PFSK-1 (cell line): ENCODE measurements around the gene KLHDC7B. TPM values are rescaled to one million over a fixed set of nuclear protein-coding genes. Genes with fewer than 3 reads are reported as not detected.

Experiments used
- FOXP2 ChIP-seq: optimal IDR thresholded peaks from 2 replicates; pipeline ENCODE3; 2011; ENCODE audit warnings: borderline replicate concordance, control low read depth, inconsistent platforms; ENCODE audit not compliant: insufficient read depth; ENCODE audit errors: extremely low read length, extremely low read depth
- POLR2AphosphoS5 ChIP-seq: IDR thresholded peaks from 2 replicates; pipeline ENCODE4 v1.6.1; 2012; ENCODE audit warnings: low read depth, mild to moderate bottlenecking, control low read depth, low read length, moderate library complexity
- SIN3A ChIP-seq: IDR thresholded peaks from 2 replicates; pipeline ENCODE4 v1.6.1; 2012; ENCODE audit warnings: mild to moderate bottlenecking, low read length, moderate library complexity, borderline replicate concordance; ENCODE audit not compliant: insufficient read depth
- TAF1 ChIP-seq: IDR thresholded peaks from 2 replicates; pipeline ENCODE4 v1.6.1; 2012; ENCODE audit warnings: low read length, control low read depth, borderline replicate concordance; ENCODE audit not compliant: insufficient read depth
- polyA plus RNA-seq: library from polyadenylated mRNA; unstranded; fragments of >200 nt; gene quantifications from one replicate; pipeline ENCODE4 v1.2.1, GENCODE V29; 2012; ENCODE audit warnings: low read depth, missing spikeins; ENCODE audit not compliant: insufficient read length
- TF ChIP-seq, protein P1 (sequence below), 2 experiments: IDR thresholded peaks; 2 replicates each; pipeline versions ENCODE4 v1.6.1 to v1.8.0; 2011 to 2012; ENCODE audit warnings: low read depth in 2 of 2, low read length in 2 of 2, control low read depth in 1 of 2, inconsistent platforms in 1 of 2, mild to moderate bottlenecking in 1 of 2, moderate library complexity in 1 of 2; ENCODE audit not compliant: insufficient read depth in 1 of 2

KLHDC7B gene
- 17.9 TPM for polyA plus RNA-seq

DNA sequence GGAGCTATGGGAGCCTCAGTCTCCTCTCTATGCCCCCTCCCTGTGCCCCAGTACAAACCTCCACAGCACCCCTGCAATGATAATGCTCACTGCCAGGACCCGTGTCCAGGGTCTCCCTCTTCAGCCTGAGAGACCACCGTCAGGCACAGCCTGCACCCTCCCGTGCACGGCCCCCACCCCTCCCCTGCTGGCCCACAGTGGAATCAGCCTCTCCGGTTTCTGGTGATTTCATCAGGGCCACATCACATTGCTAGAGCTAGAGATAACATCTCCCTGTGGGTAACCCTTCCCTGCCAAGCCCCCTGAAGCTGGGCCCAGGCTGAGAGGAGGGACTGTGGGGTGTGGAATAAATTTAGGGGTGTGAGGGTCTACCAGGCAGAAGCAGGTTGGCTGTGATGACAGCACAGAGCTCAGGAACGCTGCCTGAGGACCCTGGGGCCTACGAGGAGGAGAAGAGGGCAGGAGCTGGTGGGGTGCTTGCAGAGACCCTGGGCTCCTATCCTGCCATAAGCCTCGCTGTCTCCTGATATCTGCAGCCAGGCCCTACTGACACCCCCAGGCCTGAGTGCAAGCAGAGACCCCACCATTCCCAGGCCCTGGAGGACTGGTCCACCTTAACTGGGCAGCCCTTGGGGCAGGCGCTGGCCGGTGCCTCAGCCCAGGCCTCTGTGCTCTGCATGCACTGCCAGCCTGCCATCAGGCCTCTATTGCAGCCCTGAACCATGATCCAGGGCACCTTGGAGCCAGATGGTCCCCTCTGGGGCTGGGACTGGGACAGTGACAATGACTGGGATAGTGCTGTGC, at the start of gene KLHDC7B:
KLHDC7B (plus strand) TSS at position 378 of the 804 bp plus-strand sequence; CDS start at position 723, 345 bp downstream.
- TF ChIP-seq POLR2AphosphoS5, result no peak
- no peak for TF ChIP-seq TAF1
- no peak for TF ChIP-seq SIN3A
- no peak for TF ChIP-seq FOXP2
- TF ChIP-seq, protein P1, sequence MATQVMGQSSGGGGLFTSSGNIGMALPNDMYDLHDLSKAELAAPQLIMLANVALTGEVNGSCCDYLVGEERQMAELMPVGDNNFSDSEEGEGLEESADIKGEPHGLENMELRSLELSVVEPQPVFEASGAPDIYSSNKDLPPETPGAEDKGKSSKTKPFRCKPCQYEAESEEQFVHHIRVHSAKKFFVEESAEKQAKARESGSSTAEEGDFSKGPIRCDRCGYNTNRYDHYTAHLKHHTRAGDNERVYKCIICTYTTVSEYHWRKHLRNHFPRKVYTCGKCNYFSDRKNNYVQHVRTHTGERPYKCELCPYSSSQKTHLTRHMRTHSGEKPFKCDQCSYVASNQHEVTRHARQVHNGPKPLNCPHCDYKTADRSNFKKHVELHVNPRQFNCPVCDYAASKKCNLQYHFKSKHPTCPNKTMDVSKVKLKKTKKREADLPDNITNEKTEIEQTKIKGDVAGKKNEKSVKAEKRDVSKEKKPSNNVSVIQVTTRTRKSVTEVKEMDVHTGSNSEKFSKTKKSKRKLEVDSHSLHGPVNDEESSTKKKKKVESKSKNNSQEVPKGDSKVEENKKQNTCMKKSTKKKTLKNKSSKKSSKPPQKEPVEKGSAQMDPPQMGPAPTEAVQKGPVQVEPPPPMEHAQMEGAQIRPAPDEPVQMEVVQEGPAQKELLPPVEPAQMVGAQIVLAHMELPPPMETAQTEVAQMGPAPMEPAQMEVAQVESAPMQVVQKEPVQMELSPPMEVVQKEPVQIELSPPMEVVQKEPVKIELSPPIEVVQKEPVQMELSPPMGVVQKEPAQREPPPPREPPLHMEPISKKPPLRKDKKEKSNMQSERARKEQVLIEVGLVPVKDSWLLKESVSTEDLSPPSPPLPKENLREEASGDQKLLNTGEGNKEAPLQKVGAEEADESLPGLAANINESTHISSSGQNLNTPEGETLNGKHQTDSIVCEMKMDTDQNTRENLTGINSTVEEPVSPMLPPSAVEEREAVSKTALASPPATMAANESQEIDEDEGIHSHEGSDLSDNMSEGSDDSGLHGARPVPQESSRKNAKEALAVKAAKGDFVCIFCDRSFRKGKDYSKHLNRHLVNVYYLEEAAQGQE (IDR thresholded peaks at IDR 0.05; ENCODE audit: insufficient read depth in 1 of 2, low read depth in 2 of 2, low read length in 2 of 2), result no peak

DNA sequence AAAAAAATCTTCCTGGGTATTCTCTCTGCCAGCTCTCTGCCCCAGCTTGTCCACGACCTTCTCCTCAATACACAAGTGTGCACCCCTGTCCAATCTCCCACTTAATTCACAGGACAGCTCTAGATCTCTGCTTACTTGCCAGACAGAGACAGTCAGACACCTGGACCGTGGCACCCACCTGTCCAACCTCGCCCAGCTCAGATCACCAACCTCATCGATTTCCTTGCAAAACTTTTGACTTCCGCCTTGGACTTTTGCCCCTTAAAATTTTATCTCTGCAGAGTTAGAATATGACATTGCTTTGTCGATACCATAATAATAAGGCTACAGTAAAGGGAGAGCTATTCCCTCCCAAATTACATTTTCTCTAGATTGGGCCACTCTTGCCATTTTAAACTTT, 48.6 kb upstream of the KLHDC7B start:
- TF ChIP-seq POLR2AphosphoS5, result no peak
- no peak for TF ChIP-seq TAF1
- no peak for TF ChIP-seq SIN3A
- TF ChIP-seq, protein P1 (IDR thresholded peaks at IDR 0.05; ENCODE audit: insufficient read depth in 1 of 2, low read depth in 2 of 2, low read length in 2 of 2), result no peak
- TF ChIP-seq FOXP2, result no peak

- TF ChIP-seq, protein P1 (IDR thresholded peaks at IDR 0.05; ENCODE audit: insufficient read depth in 1 of 2, low read depth in 2 of 2, low read length in 2 of 2), result peak; percentile 77 to 89
- TF ChIP-seq POLR2AphosphoS5, result no peak
Observed at GRCh38 chr22:50498322-50498890, 47.3 kb upstream of the KLHDC7B start.

- TF ChIP-seq, protein P1 (IDR thresholded peaks at IDR 0.05; ENCODE audit: insufficient read depth in 1 of 2, low read depth in 2 of 2, low read length in 2 of 2), result no peak
Observed at GRCh38 chr22:50500452-50500851, 45.2 kb upstream of the KLHDC7B start.

DNA sequence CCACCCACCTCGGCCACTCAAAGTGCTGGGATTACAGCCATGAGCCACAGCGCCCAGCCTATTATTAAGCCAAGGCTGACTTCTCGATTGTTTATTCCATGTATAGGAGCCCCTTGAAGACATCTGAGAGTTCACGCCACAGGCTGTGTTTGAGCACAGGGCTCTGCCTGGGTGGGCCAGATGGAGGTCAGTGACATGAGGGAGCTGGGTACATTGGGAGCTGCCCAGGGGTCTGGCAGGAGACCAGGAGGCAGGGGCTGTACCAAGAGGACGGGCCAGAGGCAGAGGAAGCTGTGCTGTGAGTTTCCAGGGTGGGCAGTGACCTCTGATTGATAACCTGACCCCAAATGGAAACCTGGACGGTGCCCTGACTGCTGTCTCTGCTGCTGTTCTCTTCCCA, 43.6 kb upstream of the KLHDC7B start:
- TF ChIP-seq, protein P1 (IDR thresholded peaks at IDR 0.05; ENCODE audit: insufficient read depth in 1 of 2, low read depth in 2 of 2, low read length in 2 of 2), result no peak
- TF ChIP-seq POLR2AphosphoS5 (no peak), SIN3A (no peak), TAF1 (no peak), FOXP2 (no peak)
